SK-N-SH (cell line): ENCODE data around the gene KLHDC8A. TPM values are rescaled to one million over a fixed set of nuclear protein-coding genes. Genes with fewer than 3 reads are reported as not detected.
"Not testable (repeated sequence)": the region's sequence is repeated elsewhere in the genome, so short reads cannot be mapped to it uniquely, and the experiment has no call there.

Experiments
- CTCF ChIA-PET: fragments of 300-600, 350-600 bp; formaldehyde crosslinking; extraction: SDS; loops from one replicate; lab custom pipeline; 2021; lab: Yijun Ruan, JAX
- POLR2A ChIA-PET: fragments of 350-600 bp; sonication (Branson Sonifier 250); formaldehyde crosslinking; extraction: SDS; loops from one replicate; lab custom pipeline; 2020; ENCODE audit warnings: antibody characterized with exemption, inconsistent platforms; lab: Yijun Ruan, JAX
- DNase-seq: peaks from one replicate; pipeline ENCODE4 v3.0.0; 2012
- H2AFZ ChIP-seq: fragments of 200-600 bp; sonication (generic); 2 replicates; pipeline ENCODE4 v1.8.1; 2016; ENCODE audit warnings: antibody characterized with exemption, mild to moderate bottlenecking, low read depth
- H3F3A ChIP-seq: fragments of 200-600 bp; sonication (generic); replicated peaks from 2 replicates; pipeline ENCODE3; 2016; ENCODE audit warnings: antibody characterized with exemption, mild to moderate bottlenecking; ENCODE audit not compliant: insufficient read depth
- H3K27ac ChIP-seq, 2 experiments: fragments of 200-500 bp in 1 of 2; fragments of 200-600 bp in 1 of 2; sonication (Bioruptor generic) in 1 of 2; sonication (generic), shearing (Covaris generic) in 1 of 2; 2 replicates each; pipeline versions ENCODE4 v1.5.1 to v1.6.1; 2014 to 2016; ENCODE audit warnings: low read depth in 2 of 2, inconsistent platforms in 1 of 2, low read length in 1 of 2, mild to moderate bottlenecking in 1 of 2, mixed read lengths in 1 of 2
- H3K27me3 ChIP-seq: fragments of 200-600 bp; sonication (generic), shearing (Covaris generic); 2 replicates; pipeline ENCODE4 v1.6.1; 2016; ENCODE audit warnings: mixed run types; ENCODE audit not compliant: insufficient read depth
- H3K36me3 ChIP-seq, 2 experiments: fragments of 200-500 bp in 1 of 2; fragments of 200-600 bp in 1 of 2; sonication (Bioruptor generic) in 1 of 2; sonication (generic) in 1 of 2; replicated peaks in 1 of 2; 2 replicates each; pipeline versions ENCODE3 to v1.5.1; 2014 to 2016; ENCODE audit warnings: low read length in 1 of 2, mild to moderate bottlenecking in 1 of 2; ENCODE audit not compliant: insufficient read depth in 2 of 2, control insufficient read depth in 1 of 2
- H3K4me1 ChIP-seq, 2 experiments: fragments of 200-500 bp in 1 of 2; fragments of 200-600 bp in 1 of 2; sonication (Bioruptor generic) in 1 of 2; sonication (generic), shearing (Covaris generic) in 1 of 2; 2 replicates each; pipeline versions ENCODE4 v1.5.1 to v1.6.1; 2014 to 2016; ENCODE audit warnings: low read depth in 1 of 2, low read length in 1 of 2, mixed run types in 1 of 2; ENCODE audit not compliant: insufficient read depth in 2 of 2, control insufficient read depth in 1 of 2
- H3K4me2 ChIP-seq: fragments of 200-600 bp; sonication (generic), shearing (Covaris generic); 2 replicates; pipeline ENCODE4 v1.6.1; 2017; ENCODE audit warnings: mixed run types
- H3K4me3 ChIP-seq, 2 experiments: fragments of 200-500 bp in 1 of 2; fragments of 200-600 bp in 1 of 2; sonication (Bioruptor generic) in 1 of 2; sonication (generic), shearing (Covaris generic) in 1 of 2; 2 replicates each; pipeline versions ENCODE4 v1.5.1 to v1.8.1; 2014 to 2016; ENCODE audit warnings: low read depth in 2 of 2, inconsistent platforms in 1 of 2, low read length in 1 of 2, mild to moderate bottlenecking in 1 of 2, mixed read lengths in 1 of 2, moderate library complexity in 1 of 2
- H3K79me2 ChIP-seq: fragments of 200-600 bp; sonication (generic); 2 replicates; pipeline ENCODE4 v1.8.1; 2017; ENCODE audit warnings: mild to moderate bottlenecking; ENCODE audit not compliant: insufficient read depth
- H3K9ac ChIP-seq: fragments of 200-600 bp; sonication (generic); 2 replicates; pipeline ENCODE4 v1.6.1; 2017; ENCODE audit warnings: mixed run types
- H3K9me2 ChIP-seq: fragments of 200-600 bp; sonication (generic); 2 replicates; pipeline ENCODE4 v1.6.1; 2017; ENCODE audit warnings: mixed run types
- H3K9me3 ChIP-seq: fragments of 200-600 bp; sonication (generic); 2 replicates; pipeline ENCODE4 v1.6.1; 2017; ENCODE audit warnings: mixed run types, mild to moderate bottlenecking, moderate library complexity
- H4K20me1 ChIP-seq: fragments of 200-600 bp; sonication (generic); 2 replicates; pipeline ENCODE4 v1.6.1; 2017; ENCODE audit warnings: mild to moderate bottlenecking, mixed run types; ENCODE audit not compliant: insufficient read depth
- FOXJ3 ChIP-seq: sonication (generic); formaldehyde crosslinking; IDR thresholded peaks from 2 replicates; pipeline ENCODE4 v1.5.1; 2020; ENCODE audit warnings: mild to moderate bottlenecking, missing genetic modification reagents
- POLR2AphosphoS5 ChIP-seq: IDR thresholded peaks from 2 replicates; pipeline ENCODE4 v1.6.1; 2012; ENCODE audit warnings: low read depth, low read length
- RCOR1 ChIP-seq: fragments of 150-350 bp; IDR thresholded peaks from 2 replicates; pipeline ENCODE4 v1.6.1; 2017; ENCODE audit warnings: antibody characterized with exemption, low read length
- USF1 ChIP-seq: IDR thresholded peaks from 2 replicates; pipeline ENCODE4 v1.4.0; 2012; ENCODE audit warnings: low read depth, borderline replicate concordance
- WGBS: methylation state at CpG from one replicate; pipeline ENCODE4 v1.1.6; 2017; ENCODE audit warnings: low lambda C conversion rate; 5-methylcytosine and 5-hydroxymethylcytosine counted together
- polyA plus RNA-seq, 3 experiments: library from polyadenylated mRNA; depleted of rRNA; stranded (reverse); fragments of >200 nt; gene quantifications; 2 replicates each; pipeline ENCODE4 v1.2.3, GENCODE V29; 2012

Gene KLHDC8A
- polyA plus RNA-seq, 1 of the 3 experiments (the other 2 are of a cell fraction), result 0.02 TPM

GRCh38 chr1:205368478-205368877 lies 11.8 kb upstream of the KLHDC8A start:
- Histone ChIP-seq H3K4me1 (peaks cover 0 to 12% of the 10 kb centered on the region in 2 experiments; a peak in 2 of 4 replicates), H3K27ac (no peak overlapping the region), H3K79me2 (no peaks in the 10 kb centered on the region), H3F3A (peaks cover 11% of the 10 kb centered on the region), H3K4me2 (no peak overlapping the region), H2AFZ (no peak overlapping the region), H4K20me1 (no peaks in the 10 kb centered on the region), H3K9ac (no peak overlapping the region), H3K9me3 (no peaks in the 10 kb centered on the region), H3K36me3 (no peaks in the 10 kb centered on the region), H3K4me3 (no peak overlapping the region), H3K27me3 (no peaks in the 10 kb centered on the region), H3K9me2 (no peaks in the 10 kb centered on the region)
- ChIA-PET POLR2A (no interaction called here), CTCF (interaction anchor here (0.8 to 4.2 kb wide), 3 partner anchors 13 to 120 kb away, joined by 3 to 34 read pairs (median 14); no protein-coding TSS in a partner anchor)
- DNase-seq, result no peak
- TF ChIP-seq USF1 (no peak), RCOR1 (no peak)
- WGBS, result 95% methylated on average over 6 of the region's 6 CpGs

- no peak for DNase-seq
- Histone ChIP-seq H3K4me3 (no peak overlapping the region), H3K9ac (no peak overlapping the region), H2AFZ (peak overlapping the region; percentile 43), H3F3A (no peaks in the 10 kb centered on the region), H3K27ac (no peak overlapping the region), H4K20me1 (no peaks in the 10 kb centered on the region), H3K4me1 (no peaks in the 10 kb centered on the region; a peak in 1 of 4 replicates), H3K9me2 (no peaks in the 10 kb centered on the region), H3K27me3 (peaks cover 1% of the 10 kb centered on the region; the same call in 1 of the 2 replicates), H3K9me3 (no peaks in the 10 kb centered on the region), H3K79me2 (no peaks in the 10 kb centered on the region), H3K4me2 (no peak overlapping the region), H3K36me3 (no peaks in the 10 kb centered on the region)
- TF ChIP-seq POLR2AphosphoS5 (no peak), FOXJ3 (no peak)
- ChIA-PET POLR2A (interaction anchor here (1.5 kb wide), 1 partner anchor 119 kb away, joined by 3 read pairs; no protein-coding TSS in a partner anchor), CTCF (interaction anchor here (0.6 to 5.0 kb wide), 8 partner anchors 11 to 122 kb away, joined by 3 to 34 read pairs (median 5); no protein-coding TSS in a partner anchor)
- 63% methylated on average over 7 of the region's 8 CpGs for WGBS
These were observed 9.3 kb upstream of the KLHDC8A start for GRCh38 chr1:205365945-205366463.

GRCh38 chr1:205365086-205365485 lies 8.4 kb upstream of the KLHDC8A start:
- H3K4me3 ChIP-seq, H3K27ac ChIP-seq, H3K79me2 ChIP-seq, POLR2A ChIA-PET, H3K4me2 ChIP-seq, H3K36me3 ChIP-seq, H3K27me3 ChIP-seq, H3K9me3 ChIP-seq, H3F3A ChIP-seq, H3K4me1 ChIP-seq, H3K9ac ChIP-seq, H4K20me1 ChIP-seq, H3K9me2 ChIP-seq, DNase-seq: not testable (repeated sequence)
- WGBS, result 72% methylated on average over 8 of the region's 8 CpGs
- CTCF ChIA-PET, result interaction anchor here (1.0 to 5.0 kb wide), 5 partner anchors 10 to 123 kb away, joined by 5 to 34 read pairs (median 14); no protein-coding TSS in a partner anchor
- H2AFZ ChIP-seq, result peak overlapping the region; percentile 11; the same call in 1 of the 2 replicates
